DMS53 treated with DMSO at 0.1 percent for 48 hours (cell line): ENCODE data around the gene SCYGR4.
A peak's percentile ranks its signal among the peaks of the same experiment; 100 is the strongest.

Experiments used
- DNase-seq: peaks from one replicate; lab custom pipeline; 2025; ENCODE audit not compliant: unreplicated experiment; lab: John Stamatoyannopoulos, UW

Gene SCYGR4

GRCh38 chr2:227665189-227665940 is 48.1 kb downstream of the SCYGR4 start:
- DNase-seq, result no peak

- DNase-seq, result peak; percentile 74
Observed at GRCh38 chr2:227666631-227667170, 49.4 kb downstream of the SCYGR4 start, which contains the start of gene SCYGR5. TSS of gene SCYGR5 (plus strand) at chr2:227666804. CDS start at chr2:227666804, 0 bp downstream.
